ENCODE measurements around the gene CSN2. TPM values are rescaled to one million over a fixed set of nuclear protein-coding genes. Genes with fewer than 3 reads are reported as not detected.

Gene CSN2
- not detected in 2 replicates for total RNA-seq

GRCh38 chr4:69965628-69966027 lies at the start of gene CSN2:
Gene CSN2 (minus strand): TSS chr4:69965728. CDS start chr4:69960995, 4,733 bp downstream.

GRCh38 chr4:69995526-69996016 lies 30.0 kb upstream of the CSN2 start, which contains the start of gene STATH:
Gene STATH (plus strand): TSS chr4:69995966. CDS start chr4:69998438, 2,472 bp downstream.

GRCh38 chr4:69930768-69931167 lies 34.8 kb downstream of the CSN2 start, which contains the start of gene CSN1S1:
Gene CSN1S1 (plus strand): TSS chr4:69931068. CDS start chr4:69932556, 1,488 bp downstream.

Other genes with a start within 250 kb of the CSN2 start
- gene SULT1B1, start 205.1 kb downstream of the CSN2 start, total RNA-seq = under 0.01 and 0.12 TPM in 2 replicates
- gene SULT1E1, start 105.6 kb downstream of the CSN2 start, total RNA-seq = not detected in 2 replicates
- gene CSN1S1, start 34.7 kb downstream of the CSN2 start, total RNA-seq = not detected in 2 replicates
- gene STATH, start 30.2 kb upstream of the CSN2 start, total RNA-seq = not detected in 2 replicates
- not detected in 2 replicates for gene HTN3, start 62.7 kb upstream of the CSN2 start, total RNA-seq
- not detected in 2 replicates for gene HTN1, start 84.7 kb upstream of the CSN2 start, total RNA-seq
- not detected in 2 replicates for gene PRR27, start 188.5 kb upstream of the CSN2 start, total RNA-seq
- not detected in 2 replicates for gene ODAM, start 230.0 kb upstream of the CSN2 start, total RNA-seq